Type B pancreatic cell (in vitro differentiated cells): ENCODE data around the gene PYURF. TPM values are rescaled to one million over a fixed set of nuclear protein-coding genes. Genes with fewer than 3 reads are reported as not detected.

Experiments used
- DNase-seq: peaks from one replicate; pipeline ENCODE4 v3.0.0; 2021; ENCODE audit warnings: mixed read lengths; ENCODE audit not compliant: unreplicated experiment; ENCODE audit errors: extremely low spot score
- H3K27ac Mint-ChIP-seq: 2 replicates; pipeline ENCODE4 v1.8.0; 2021; ENCODE audit warnings: mild to moderate bottlenecking, mixed read lengths
- H3K27me3 Mint-ChIP-seq: 2 replicates; pipeline ENCODE4 v1.8.0; 2021; ENCODE audit warnings: mixed read lengths
- H3K36me3 Mint-ChIP-seq: 2 replicates; pipeline ENCODE4 v1.8.0; 2021; ENCODE audit warnings: mixed read lengths
- H3K4me1 Mint-ChIP-seq: one replicate; pipeline ENCODE4 v1.8.0; 2021; ENCODE audit warnings: mixed read lengths; ENCODE audit not compliant: unreplicated experiment
- H3K4me3 Mint-ChIP-seq: 2 replicates; pipeline ENCODE4 v1.8.0; 2021; ENCODE audit warnings: mild to moderate bottlenecking, mixed read lengths
- H3K9me3 Mint-ChIP-seq: 2 replicates; pipeline ENCODE4 v1.8.0; 2021; ENCODE audit warnings: mixed read lengths
- CTCF ChIP-seq: fragments of 200-600 bp; sonication (generic); conservative IDR thresholded peaks from 2 replicates; pipeline ENCODE4 v1.5.0; 2021; ENCODE audit warnings: antibody characterized with exemption, mild to moderate bottlenecking
- total RNA-seq: library from RNA; stranded (reverse); gene quantifications from 2 replicates; pipeline ENCODE4 v1.2.1, GENCODE V29; 2021; ENCODE audit warnings: low replicate concordance

Gene PYURF
- total RNA-seq, 1 donor from 2014 or later = 58.6 TPM

- DNase-seq = no peak
- Mint-ChIP-seq H3K4me3 (no peak overlapping the region), H3K4me1 (no peaks in the 10 kb centered on the region), H3K36me3 (no peaks in the 10 kb centered on the region), H3K27ac (no peak overlapping the region), H3K27me3 (no peaks in the 10 kb centered on the region), H3K9me3 (no peaks in the 10 kb centered on the region)
- no peak for TF ChIP-seq CTCF
Observed at GRCh38 chr4:88503344-88503743, 20.2 kb downstream of the PYURF start.

- Mint-ChIP-seq H3K27ac (no peak overlapping the region), H3K36me3 (no peaks in the 10 kb centered on the region), H3K27me3 (no peaks in the 10 kb centered on the region), H3K4me3 (no peak overlapping the region), H3K4me1 (no peaks in the 10 kb centered on the region), H3K9me3 (no peaks in the 10 kb centered on the region)
- TF ChIP-seq CTCF = no peak
- DNase-seq = no peak
Observed at GRCh38 chr4:88497859-88498409, 25.6 kb downstream of the PYURF start.

- Mint-ChIP-seq H3K27ac (no peak overlapping the region), H3K27me3 (no peaks in the 10 kb centered on the region), H3K4me3 (no peak overlapping the region), H3K4me1 (no peaks in the 10 kb centered on the region), H3K9me3 (no peaks in the 10 kb centered on the region), H3K36me3 (no peaks in the 10 kb centered on the region)
- TF ChIP-seq CTCF = no peak
- no peak for DNase-seq
Observed at GRCh38 chr4:88489100-88489761, 34.3 kb downstream of the PYURF start.

GRCh38 chr4:88481537-88481936 is 42.0 kb downstream of the PYURF start:
- H3K4me3 Mint-ChIP-seq = no peak overlapping the region
- no peaks in the 10 kb centered on the region for H3K27me3 Mint-ChIP-seq
- H3K36me3 Mint-ChIP-seq = no peaks in the 10 kb centered on the region
- H3K27ac Mint-ChIP-seq = no peak overlapping the region
- no peak for DNase-seq
- no peaks in the 10 kb centered on the region for H3K9me3 Mint-ChIP-seq
- TF ChIP-seq CTCF = no peak
- H3K4me1 Mint-ChIP-seq = no peaks in the 10 kb centered on the region

GRCh38 chr4:88478247-88478646 is 45.3 kb downstream of the PYURF start:
- no peaks in the 10 kb centered on the region for H3K27me3 Mint-ChIP-seq
- no peak for TF ChIP-seq CTCF
- H3K9me3 Mint-ChIP-seq = no peaks in the 10 kb centered on the region
- H3K27ac Mint-ChIP-seq = no peak overlapping the region
- H3K36me3 Mint-ChIP-seq = no peaks in the 10 kb centered on the region
- H3K4me3 Mint-ChIP-seq = no peak overlapping the region
- H3K4me1 Mint-ChIP-seq = no peaks in the 10 kb centered on the region
- no peak for DNase-seq
